Measurements from ENCODE around the gene KAT6B.
"Not testable (repeated sequence)": the region's sequence is repeated elsewhere in the genome, so short reads cannot be mapped to it uniquely, and the experiment has no call there.

KAT6B gene

GRCh38 chr10:74793240-74793639 is 33.2 kb upstream of the KAT6B start:
- H3K18ac ChIP-seq (ENCODE audit: low read length); H3K4me2 ChIP-seq (ENCODE audit: insufficient read depth, low read length, poor library complexity, severe bottlenecking); H3K4me1 ChIP-seq (ENCODE audit: control insufficient read depth in 2 of 2, insufficient read depth in 1 of 2, low read depth in 1 of 2, low read length in 2 of 2); H3K14ac ChIP-seq (ENCODE audit: low read length); H2AK5ac ChIP-seq (ENCODE audit: low read depth, low read length); H2AFZ ChIP-seq (ENCODE audit: low read length); H3K36me3 ChIP-seq (replicated peaks in 1 of 2; ENCODE audit: control insufficient read depth in 2 of 2, insufficient read depth in 2 of 2, low read length in 2 of 2); H3K27ac ChIP-seq (replicated peaks; ENCODE audit: low read length); H3K4ac ChIP-seq (ENCODE audit: low read length); H2BK5ac ChIP-seq (ENCODE audit: low read length); H4K8ac ChIP-seq (ENCODE audit: low read depth, low read length); H2BK120ac ChIP-seq (ENCODE audit: low read depth, low read length); H3K23ac ChIP-seq (ENCODE audit: low read depth, low read length, poor library complexity); H4K91ac ChIP-seq (ENCODE audit: low read depth, low read length, poor library complexity); H2BK12ac ChIP-seq (ENCODE audit: low read length); H2BK15ac ChIP-seq (ENCODE audit: low read length); H3K79me1 ChIP-seq (ENCODE audit: low read depth, low read length); H3K9ac ChIP-seq (ENCODE audit: low read depth, low read length, poor library complexity); H3K27me3 ChIP-seq (ENCODE audit: control insufficient read depth in 3 of 3, insufficient read depth in 3 of 3, low read depth in 1 of 3, low read length in 3 of 3); DNase-seq (ENCODE audit: low spot score); H3K9me3 ChIP-seq (replicated peaks in 1 of 2; ENCODE audit: control insufficient read depth in 2 of 2, insufficient read depth in 1 of 2, low read depth in 1 of 2, low read length in 2 of 2); H3K4me3 ChIP-seq (ENCODE audit: low read length in 2 of 2): not testable (repeated sequence)
- no CpG with 5 or more reads among the region's 1 CpG for WGBS, 2 donors (ENCODE audit: extremely low coverage in 2 of 2, insufficient read length in 2 of 2, insufficient replicate concordance in 1 of 2)

- Histone ChIP-seq H4K8ac (ENCODE audit: low read depth, low read length) (no peak overlapping the region), H3K4ac (ENCODE audit: low read length) (no peak overlapping the region), H4K91ac (ENCODE audit: low read depth, low read length, poor library complexity) (no peak overlapping the region), H3K79me1 (ENCODE audit: low read depth, low read length) (no peaks in the 10 kb centered on the region), H3K9ac (ENCODE audit: low read depth, low read length, poor library complexity) (no peak overlapping the region), H3K9me3 (replicated peaks in 1 of 2; ENCODE audit: control insufficient read depth in 2 of 2, insufficient read depth in 1 of 2, low read depth in 1 of 2, low read length in 2 of 2) (no peaks in the 10 kb centered on the region), H2AFZ (ENCODE audit: low read length) (no peak overlapping the region), H2AK5ac (ENCODE audit: low read depth, low read length) (no peak overlapping the region), H2BK120ac (ENCODE audit: low read depth, low read length) (no peak overlapping the region), H3K27me3 (ENCODE audit: control insufficient read depth in 3 of 3, insufficient read depth in 3 of 3, low read depth in 1 of 3, low read length in 3 of 3) (no peaks in the 10 kb centered on the region), H3K23ac (ENCODE audit: low read depth, low read length, poor library complexity) (no peak overlapping the region), H3K4me1 (ENCODE audit: control insufficient read depth in 2 of 2, insufficient read depth in 1 of 2, low read depth in 1 of 2, low read length in 2 of 2) (no peaks in the 10 kb centered on the region), H3K36me3 (replicated peaks in 1 of 2; ENCODE audit: control insufficient read depth in 2 of 2, insufficient read depth in 2 of 2, low read length in 2 of 2) (no peaks in the 10 kb centered on the region), H3K18ac (ENCODE audit: low read length) (no peak overlapping the region), H2BK5ac (ENCODE audit: low read length) (no peak overlapping the region), H2BK15ac (ENCODE audit: low read length) (no peak overlapping the region), H3K4me3 (ENCODE audit: low read length in 2 of 2) (no peak overlapping the region), H3K4me2 (ENCODE audit: insufficient read depth, low read length, poor library complexity, severe bottlenecking) (no peak overlapping the region), H2BK12ac (ENCODE audit: low read length) (no peak overlapping the region), H3K14ac (ENCODE audit: low read length) (no peak overlapping the region), H3K27ac (replicated peaks; ENCODE audit: low read length) (no peak overlapping the region)
- no peak for DNase-seq (ENCODE audit: low spot score)
- WGBS, 2 donors (ENCODE audit: extremely low coverage in 2 of 2, insufficient read length in 2 of 2, insufficient replicate concordance in 1 of 2) = no CpG with 5 or more reads among the region's 1 CpG
These were observed 31.9 kb upstream of the KAT6B start for GRCh38 chr10:74794531-74794930.

GRCh38 chr10:74797550-74797949 is 28.9 kb upstream of the KAT6B start:
- no CpG with 5 or more reads among the region's 1 CpG for WGBS, 2 donors (ENCODE audit: extremely low coverage in 2 of 2, insufficient read length in 2 of 2, insufficient replicate concordance in 1 of 2)
- H3K4me3 ChIP-seq (ENCODE audit: low read length in 2 of 2) = no peak overlapping the region
- no peak overlapping the region for H3K4ac ChIP-seq (ENCODE audit: low read length)
- H3K14ac ChIP-seq (ENCODE audit: low read length) = no peak overlapping the region
- H3K23ac ChIP-seq (ENCODE audit: low read depth, low read length, poor library complexity) = no peak overlapping the region
- H3K18ac ChIP-seq (ENCODE audit: low read length) = no peak overlapping the region
- DNase-seq (ENCODE audit: low spot score) = no peak
- H4K8ac ChIP-seq (ENCODE audit: low read depth, low read length) = no peak overlapping the region
- H2BK15ac ChIP-seq (ENCODE audit: low read length) = no peak overlapping the region
- H2BK5ac ChIP-seq (ENCODE audit: low read length) = no peak overlapping the region
- H3K4me1 ChIP-seq (ENCODE audit: control insufficient read depth in 2 of 2, insufficient read depth in 1 of 2, low read depth in 1 of 2, low read length in 2 of 2) = no peaks in the 10 kb centered on the region
- no peaks in the 10 kb centered on the region for H3K36me3 ChIP-seq (replicated peaks in 1 of 2; ENCODE audit: control insufficient read depth in 2 of 2, insufficient read depth in 2 of 2, low read length in 2 of 2)
- no peak overlapping the region for H3K27ac ChIP-seq (replicated peaks; ENCODE audit: low read length)
- no peaks in the 10 kb centered on the region for H3K9me3 ChIP-seq (replicated peaks in 1 of 2; ENCODE audit: control insufficient read depth in 2 of 2, insufficient read depth in 1 of 2, low read depth in 1 of 2, low read length in 2 of 2)
- H3K27me3 ChIP-seq (ENCODE audit: control insufficient read depth in 3 of 3, insufficient read depth in 3 of 3, low read depth in 1 of 3, low read length in 3 of 3) = no peaks in the 10 kb centered on the region
- no peak overlapping the region for H4K91ac ChIP-seq (ENCODE audit: low read depth, low read length, poor library complexity)
- no peaks in the 10 kb centered on the region for H3K79me1 ChIP-seq (ENCODE audit: low read depth, low read length)
- no peak overlapping the region for H3K9ac ChIP-seq (ENCODE audit: low read depth, low read length, poor library complexity)
- H2BK120ac ChIP-seq (ENCODE audit: low read depth, low read length) = no peak overlapping the region
- no peak overlapping the region for H3K4me2 ChIP-seq (ENCODE audit: insufficient read depth, low read length, poor library complexity, severe bottlenecking)
- no peak overlapping the region for H2AK5ac ChIP-seq (ENCODE audit: low read depth, low read length)
- H2BK12ac ChIP-seq (ENCODE audit: low read length) = no peak overlapping the region
- H2AFZ ChIP-seq (ENCODE audit: low read length) = no peak overlapping the region

- Histone ChIP-seq H3K4me2 (ENCODE audit: insufficient read depth, low read length, poor library complexity, severe bottlenecking) (no peak overlapping the region), H3K27me3 (ENCODE audit: control insufficient read depth in 3 of 3, insufficient read depth in 3 of 3, low read depth in 1 of 3, low read length in 3 of 3) (no peaks in the 10 kb centered on the region), H3K18ac (ENCODE audit: low read length) (no peak overlapping the region), H2BK5ac (ENCODE audit: low read length) (no peak overlapping the region), H2AK5ac (ENCODE audit: low read depth, low read length) (no peak overlapping the region), H3K27ac (replicated peaks; ENCODE audit: low read length) (no peak overlapping the region), H3K23ac (ENCODE audit: low read depth, low read length, poor library complexity) (no peak overlapping the region), H2BK12ac (ENCODE audit: low read length) (no peak overlapping the region), H3K4me3 (ENCODE audit: low read length in 2 of 2) (no peak overlapping the region), H3K9ac (ENCODE audit: low read depth, low read length, poor library complexity) (no peak overlapping the region), H2BK15ac (ENCODE audit: low read length) (no peak overlapping the region), H3K14ac (ENCODE audit: low read length) (no peak overlapping the region), H2AFZ (ENCODE audit: low read length) (no peak overlapping the region), H3K4me1 (ENCODE audit: control insufficient read depth in 2 of 2, insufficient read depth in 1 of 2, low read depth in 1 of 2, low read length in 2 of 2) (no peaks in the 10 kb centered on the region), H3K79me1 (ENCODE audit: low read depth, low read length) (no peaks in the 10 kb centered on the region), H3K4ac (ENCODE audit: low read length) (no peak overlapping the region), H4K8ac (ENCODE audit: low read depth, low read length) (no peak overlapping the region), H3K9me3 (replicated peaks in 1 of 2; ENCODE audit: control insufficient read depth in 2 of 2, insufficient read depth in 1 of 2, low read depth in 1 of 2, low read length in 2 of 2) (no peaks in the 10 kb centered on the region), H2BK120ac (ENCODE audit: low read depth, low read length) (no peak overlapping the region), H4K91ac (ENCODE audit: low read depth, low read length, poor library complexity) (no peak overlapping the region), H3K36me3 (replicated peaks in 1 of 2; ENCODE audit: control insufficient read depth in 2 of 2, insufficient read depth in 2 of 2, low read length in 2 of 2) (no peaks in the 10 kb centered on the region)
- no CpG with 5 or more reads among the region's 5 CpGs for WGBS, 2 donors (ENCODE audit: extremely low coverage in 2 of 2, insufficient read length in 2 of 2, insufficient replicate concordance in 1 of 2)
- no peak for DNase-seq (ENCODE audit: low spot score)
These were observed 26.6 kb upstream of the KAT6B start for GRCh38 chr10:74799721-74800221.
